GM15510 (cell line): ENCODE measurements around the gene STN1.
A peak's percentile ranks its signal among the peaks of the same experiment; 100 is the strongest.

Source experiments
- POLR2A ChIP-seq: IDR thresholded peaks from 3 replicates; pipeline ENCODE4 v1.6.1; 2011; ENCODE audit warnings: borderline replicate concordance; ENCODE audit not compliant: insufficient read length; ENCODE audit errors: extremely low read depth

The STN1 gene

DNA sequence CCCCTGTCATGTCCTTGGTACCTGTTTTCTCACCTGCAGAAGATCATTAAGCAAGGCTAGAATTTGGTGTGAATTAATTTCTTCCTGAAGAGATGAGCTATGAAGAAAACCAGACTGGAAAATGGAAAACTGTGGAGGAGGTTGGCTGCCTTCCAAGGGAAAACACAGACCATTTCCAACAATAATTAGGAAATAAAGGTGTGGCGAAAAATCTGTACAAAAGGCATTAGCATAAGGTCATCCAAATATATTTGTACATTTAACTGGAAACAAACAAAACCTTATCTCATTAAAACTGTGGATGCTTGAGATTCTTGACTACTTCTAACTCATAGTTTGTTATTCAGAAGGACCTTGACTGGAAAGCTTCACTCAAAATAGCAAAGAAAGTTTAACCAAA, 1.7 kb downstream of the STN1 start:
- TF ChIP-seq POLR2A = no peak

DNA sequence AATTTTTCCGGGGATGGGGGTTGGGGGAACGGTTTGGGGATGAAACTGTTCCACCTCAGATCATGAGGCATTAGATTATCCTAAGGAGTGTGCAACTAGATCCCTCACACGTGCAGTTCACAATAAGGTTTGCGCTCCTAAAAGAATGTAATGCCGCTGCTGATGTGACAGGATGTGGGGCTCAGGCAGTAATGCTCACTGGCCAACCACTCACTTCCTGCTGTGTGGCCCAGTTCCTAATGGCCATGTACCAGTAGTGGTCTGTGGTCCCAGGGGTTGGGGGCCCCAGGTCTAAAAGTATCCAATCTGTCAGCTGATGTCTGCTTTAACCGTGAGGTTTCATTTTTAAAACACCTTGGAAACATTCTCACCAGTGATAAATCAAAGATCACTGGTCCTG, 2.2 kb downstream of the STN1 start:
- TF ChIP-seq POLR2A = peak; percentile 23

DNA sequence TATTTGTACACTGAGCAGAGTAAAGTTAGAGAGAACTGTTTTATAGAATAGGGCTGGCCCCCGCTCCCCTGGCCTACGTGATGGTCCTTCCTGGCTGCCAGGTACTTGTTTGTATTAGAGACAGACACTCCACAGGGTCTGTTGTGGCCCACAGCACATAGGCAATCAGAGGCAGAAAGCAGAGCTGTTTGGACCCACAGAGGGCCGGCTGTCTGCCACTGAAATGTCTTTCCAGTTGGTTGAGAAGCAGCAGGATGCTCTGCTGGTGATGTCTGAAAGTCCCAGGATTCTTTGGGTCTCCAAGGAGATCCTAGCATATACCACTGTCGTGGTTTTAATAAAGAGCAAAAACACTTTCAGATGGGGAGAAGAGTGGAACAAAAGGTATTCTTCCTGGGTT, 5.2 kb downstream of the STN1 start:
- TF ChIP-seq POLR2A = no peak

DNA sequence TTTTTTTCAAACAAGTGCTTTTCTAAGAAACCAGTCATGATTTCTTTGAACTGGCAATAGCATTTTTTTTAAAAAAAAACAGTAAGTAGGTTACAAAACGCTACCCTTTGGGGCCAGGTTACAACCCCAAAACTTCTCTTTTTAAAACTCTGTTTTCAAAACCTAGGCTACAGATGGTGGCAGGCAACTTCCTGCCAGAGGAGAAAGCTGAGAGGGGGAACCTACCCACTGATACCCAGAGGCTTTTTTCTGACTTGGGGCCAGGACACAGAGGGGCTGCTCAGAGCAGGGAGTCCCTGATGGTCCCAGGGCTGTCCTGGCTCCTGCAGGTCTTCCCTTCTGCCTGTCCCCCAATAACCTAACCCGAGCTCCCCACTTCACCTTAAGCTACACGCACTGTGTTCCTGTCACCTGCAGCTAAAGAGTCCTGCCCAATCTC, 6.9 kb downstream of the STN1 start:
- no peak for TF ChIP-seq POLR2A

DNA sequence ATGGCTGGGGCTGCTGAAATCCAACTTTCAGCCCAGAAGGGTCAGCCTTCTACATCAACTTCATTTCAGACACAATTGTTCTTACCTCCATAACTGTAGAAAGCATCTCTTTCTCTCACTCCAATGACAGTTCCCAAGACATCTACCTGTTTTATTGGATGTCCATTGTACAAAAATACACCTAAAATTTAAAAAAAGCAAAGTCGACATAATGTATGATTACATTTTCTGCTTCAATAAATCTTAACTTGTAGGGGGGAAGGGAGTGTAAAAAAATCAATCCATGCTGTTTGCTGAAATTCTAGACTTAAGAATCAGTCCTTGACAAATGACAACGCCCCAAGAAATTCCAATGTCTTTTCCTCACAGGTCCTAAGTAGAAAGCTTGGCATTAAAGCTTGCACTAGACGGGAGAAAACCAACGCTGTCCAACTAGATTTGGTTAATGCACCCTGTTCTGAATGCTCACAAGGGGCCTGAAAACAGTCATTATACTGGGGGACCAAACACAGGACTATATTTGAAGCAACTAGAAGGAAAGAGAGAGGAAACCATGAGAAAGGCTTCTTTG, 7.5 kb downstream of the STN1 start:
- TF ChIP-seq POLR2A = no peak

DNA sequence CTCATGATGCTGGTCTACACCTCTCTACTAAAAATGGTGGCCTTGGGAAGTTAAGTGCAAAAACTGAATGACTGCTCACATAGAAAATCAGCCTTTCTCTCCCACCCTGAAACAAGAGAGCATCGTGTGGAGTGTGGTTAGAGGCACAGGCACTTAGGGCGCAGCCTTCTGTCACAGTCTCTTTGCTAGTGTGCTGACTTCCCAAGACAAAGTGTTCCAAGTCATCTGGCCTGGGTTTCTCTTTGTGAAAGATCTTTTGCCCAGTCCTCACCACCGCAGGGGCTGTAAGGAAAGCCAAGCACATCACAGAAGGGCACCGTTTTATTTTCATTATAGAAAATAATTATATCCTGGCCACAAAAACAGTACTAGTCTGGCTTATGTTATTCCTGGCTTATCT, 12.5 kb downstream of the STN1 start:
- TF ChIP-seq POLR2A = no peak

DNA sequence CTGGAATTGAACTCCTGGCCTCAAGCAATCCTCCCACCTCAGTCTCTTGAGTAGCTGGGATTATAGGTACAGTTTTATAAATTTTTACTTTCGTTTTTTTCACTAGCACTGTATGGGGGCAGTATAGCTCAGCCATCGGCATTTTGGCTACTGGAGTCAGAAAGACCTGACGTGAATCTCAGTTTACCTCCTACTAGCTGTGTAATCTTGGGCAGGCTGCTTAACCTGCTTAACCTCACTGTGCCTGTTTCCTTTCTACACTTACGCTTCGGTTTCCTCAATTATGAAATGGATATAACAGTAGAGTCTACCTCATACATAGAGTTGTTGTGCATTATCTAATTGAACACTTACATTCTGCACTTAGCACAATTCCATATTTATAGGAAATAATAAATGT, 16.7 kb downstream of the STN1 start:
- TF ChIP-seq POLR2A = no peak

DNA sequence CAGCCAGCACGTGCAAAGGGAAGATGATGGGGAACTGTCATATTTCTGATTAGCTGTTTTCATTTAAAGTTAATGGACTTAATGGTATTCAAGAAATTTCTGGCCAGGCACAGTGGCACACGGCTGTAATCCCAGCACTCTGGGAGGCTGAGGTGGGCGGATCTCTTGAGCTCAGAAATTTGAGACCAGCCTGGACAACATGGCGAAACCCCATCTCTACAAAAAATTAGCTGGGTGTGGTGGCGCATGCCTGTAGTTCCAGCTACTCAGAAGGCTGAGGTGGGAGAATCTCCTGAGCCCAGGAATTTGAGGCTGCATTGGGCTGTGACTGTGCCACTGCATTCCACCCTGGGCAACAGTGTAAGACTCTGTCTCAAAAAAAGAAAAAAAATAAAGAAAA, 18.7 kb downstream of the STN1 start:
- no peak for TF ChIP-seq POLR2A

DNA sequence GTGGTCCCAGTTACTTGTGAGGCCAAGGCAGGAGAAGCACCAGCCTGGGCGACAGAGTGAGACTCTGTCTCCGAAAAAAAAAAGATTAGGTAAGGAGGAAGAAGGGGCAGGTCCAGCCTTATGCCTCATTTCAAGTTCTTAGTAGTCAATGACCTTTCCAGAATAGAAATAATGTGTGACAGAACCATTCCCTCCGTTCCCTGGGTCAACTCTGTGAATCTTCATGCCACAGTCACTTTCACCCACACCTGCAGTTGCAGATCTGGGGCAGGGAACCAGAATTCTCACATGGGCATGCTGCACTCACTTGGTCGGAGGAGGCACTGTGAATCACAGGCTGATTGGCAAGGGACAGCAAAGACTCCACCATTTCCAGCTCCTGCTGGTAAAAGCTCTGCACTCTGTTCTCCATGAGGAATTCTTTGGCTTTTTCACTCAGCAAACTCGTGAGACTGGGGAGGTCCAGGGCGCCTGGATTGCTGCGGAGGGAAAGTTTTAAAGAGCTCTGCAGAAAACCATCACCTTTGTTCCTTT, 20.7 kb downstream of the STN1 start:
- no peak for TF ChIP-seq POLR2A

DNA sequence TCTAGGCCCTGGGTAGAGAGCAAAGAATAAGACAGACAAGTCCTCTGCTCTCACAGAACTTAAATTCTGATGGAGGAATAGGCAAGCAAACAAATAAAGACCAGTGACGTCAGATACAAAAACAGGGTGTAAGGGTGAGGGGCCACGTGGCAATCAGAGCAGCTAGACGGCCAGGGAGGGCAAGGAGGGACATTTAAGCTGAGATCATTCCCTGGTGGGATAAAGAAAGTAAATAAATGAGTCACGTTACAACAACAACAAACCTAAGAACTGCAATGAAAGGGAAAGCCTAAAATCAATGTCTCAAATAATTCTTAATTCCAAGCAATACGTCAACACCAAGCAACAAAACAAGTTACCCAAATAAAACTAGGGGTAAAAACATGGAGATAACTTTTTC, 21.8 kb downstream of the STN1 start:
- no peak for TF ChIP-seq POLR2A

DNA sequence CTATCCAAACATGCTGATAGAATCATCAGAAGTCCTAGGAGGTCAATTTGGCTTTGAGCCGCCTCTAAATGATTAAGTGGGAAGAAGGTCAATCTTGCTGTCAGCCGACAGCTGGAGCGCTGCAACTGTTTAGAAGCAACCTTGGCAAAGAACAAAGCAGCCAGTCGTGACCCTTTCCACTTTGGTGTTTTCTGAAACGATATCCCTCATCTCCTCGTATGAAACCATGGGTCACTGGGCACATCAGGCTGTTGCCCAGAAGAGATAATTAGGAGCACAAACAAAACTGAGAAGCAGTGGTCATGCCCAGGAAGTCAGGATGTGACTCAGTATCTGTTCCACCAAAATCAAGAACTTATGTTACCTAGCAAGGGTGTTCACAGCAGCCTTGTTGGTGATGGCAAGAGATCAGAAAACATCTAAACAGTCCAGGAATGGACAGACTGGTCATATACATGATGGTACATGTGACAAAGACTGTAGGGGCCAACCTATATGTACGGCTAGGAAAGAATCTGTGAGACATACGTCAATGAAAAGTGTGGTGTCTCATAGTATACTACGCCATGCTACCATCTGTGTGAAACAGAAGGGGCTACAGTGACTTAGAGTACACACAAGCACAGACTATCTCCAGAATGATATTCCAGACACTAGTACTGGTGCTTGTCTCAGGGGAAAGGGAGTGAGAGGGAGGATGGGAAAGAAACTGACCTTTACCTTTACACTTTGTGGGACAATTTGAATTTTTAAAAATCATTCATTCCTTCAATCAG, 22.4 kb downstream of the STN1 start:
- no peak for TF ChIP-seq POLR2A

DNA sequence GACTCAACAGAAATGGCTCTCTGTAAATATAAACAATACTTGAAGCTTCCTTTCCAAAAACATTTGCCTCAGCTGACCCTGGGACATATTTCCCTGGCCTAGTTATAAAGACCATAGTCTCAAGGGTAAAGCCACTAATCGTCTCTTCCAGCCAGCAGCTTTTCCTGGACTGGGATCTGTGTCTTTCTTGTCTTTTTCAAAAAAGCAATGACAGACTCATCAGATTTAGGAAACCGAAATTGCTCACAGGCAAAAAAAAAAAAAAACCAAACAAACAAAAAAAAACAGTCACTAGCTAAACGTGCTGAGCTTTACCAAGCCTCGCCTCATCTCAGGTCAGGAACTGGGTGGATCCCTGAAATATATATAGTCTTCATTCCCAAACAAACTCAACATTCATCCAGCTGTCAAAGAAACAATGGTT, 23.5 kb downstream of the STN1 start:
- no peak for TF ChIP-seq POLR2A

DNA sequence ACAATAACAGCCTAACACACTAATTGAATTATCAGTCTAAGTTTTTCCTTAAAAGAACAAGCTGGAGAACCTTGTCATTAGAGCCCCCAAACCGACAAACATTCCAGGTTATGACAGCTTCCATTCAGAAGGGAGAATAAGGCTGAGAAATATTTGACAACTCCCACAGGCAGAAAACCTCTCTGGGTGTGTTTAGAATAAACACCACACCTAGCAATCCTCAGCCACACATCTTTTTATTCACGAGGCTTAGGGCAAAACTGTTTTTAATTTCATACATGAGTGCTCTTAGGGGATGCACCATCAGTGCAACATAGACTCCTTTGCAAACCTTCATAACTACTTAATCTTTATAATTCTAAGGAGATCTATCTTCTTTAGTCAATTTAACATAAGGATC, 24.2 kb downstream of the STN1 start:
- TF ChIP-seq POLR2A = no peak

DNA sequence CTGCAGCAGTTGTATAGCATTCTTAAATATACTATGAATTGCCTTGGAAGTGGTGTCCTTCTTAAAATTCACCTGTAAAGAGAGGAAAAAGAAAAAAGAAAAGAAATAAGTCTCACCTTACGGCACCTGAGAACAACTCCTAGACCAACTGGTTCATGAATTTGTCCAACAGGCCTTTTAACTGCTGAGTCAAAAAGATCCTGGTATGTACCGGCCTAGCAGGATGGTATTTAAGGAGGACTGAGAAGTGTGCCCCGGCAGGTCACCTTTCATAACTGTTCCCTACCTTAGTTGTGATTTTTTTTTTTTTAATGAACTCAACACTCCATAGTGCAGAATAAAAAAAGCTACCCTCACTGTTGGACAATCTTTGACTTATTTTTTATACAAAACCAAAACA, 25.8 kb downstream of the STN1 start:
- TF ChIP-seq POLR2A = no peak

DNA sequence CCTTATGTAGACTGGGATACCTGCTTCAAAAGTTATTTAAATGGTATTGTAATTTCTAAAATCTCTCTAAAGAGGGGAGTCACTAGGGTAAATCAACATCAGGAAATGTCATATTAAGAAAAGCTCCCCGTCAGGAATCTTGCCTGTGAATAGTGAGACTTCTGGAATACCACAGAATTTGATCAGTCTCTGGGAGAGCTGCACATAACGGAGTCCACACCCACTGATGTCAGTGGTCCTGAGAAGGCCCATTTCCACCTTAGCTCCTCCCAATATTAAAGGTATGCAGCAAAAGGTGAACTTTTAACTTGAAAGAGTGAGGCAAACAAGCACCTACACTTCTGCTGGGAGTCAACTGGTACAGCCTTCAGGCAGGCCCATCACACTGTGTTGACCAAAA, 27.3 kb downstream of the STN1 start:
- no peak for TF ChIP-seq POLR2A

DNA sequence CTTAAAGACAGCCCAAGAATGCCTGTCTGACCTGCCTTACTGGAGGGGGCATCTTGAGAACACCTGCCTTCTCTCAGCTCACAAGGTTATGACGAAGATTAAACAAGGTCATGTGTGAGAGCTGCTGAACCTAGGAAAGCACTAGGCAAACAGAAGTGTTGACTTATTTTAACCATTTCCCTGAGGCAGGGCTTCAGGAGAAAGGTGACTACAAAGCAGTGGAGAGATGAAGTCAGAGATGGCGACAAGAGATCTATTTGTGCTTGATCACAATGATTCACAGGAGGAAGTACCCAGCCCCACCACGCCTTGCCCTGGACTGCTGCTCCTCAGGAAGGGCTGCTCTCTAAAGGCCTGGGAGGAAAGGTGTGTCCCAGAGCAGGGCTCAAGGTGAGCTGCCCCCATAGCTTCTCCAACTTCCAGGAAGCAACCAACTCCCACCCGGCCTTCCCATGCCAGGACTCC, 27.8 kb downstream of the STN1 start:
- no peak for TF ChIP-seq POLR2A
